ENCODE results near the gene FRMD4A. TPM values are rescaled to one million over a fixed set of nuclear protein-coding genes. Genes with fewer than 3 reads are reported as not detected.

The FRMD4A gene
- total RNA-seq, 1 experiment from 2014 or later = 18.3 TPM

- no peak for TF ChIP-seq EZH2 (IDR thresholded peaks at IDR 0.05; ENCODE audit: low read depth)
- H3K79me2 ChIP-seq (ENCODE audit: low read depth) = no peaks in the 10 kb centered on the region
- POLR2A ChIA-PET (ENCODE audit: unreplicated experiment) = no interaction called here
- BruUV-seq (replicated peaks) = no TSS peak
- intact Hi-C loops (cut with micrococcal nuclease; ENCODE audit: unreplicated experiment) = no loop called here
- no peaks in the 10 kb centered on the region for H3K36me3 ChIP-seq (ENCODE audit: low read depth)
- peak; percentile 10 to 56 for DNase-seq
- no peak overlapping the region for H3K27ac ChIP-seq
- H3K4me2 ChIP-seq = peak overlapping the region; percentile 71
- H3K27me3 ChIP-seq (ENCODE audit: insufficient read depth, low read depth) = no peaks in the 10 kb centered on the region
- peak overlapping the region; percentile 55 for H3K4me3 ChIP-seq
- no peaks in the 10 kb centered on the region for H3F3A ChIP-seq (ENCODE audit: insufficient read depth, low read depth)
- CTCF ChIA-PET = interaction anchor here (0.6 kb wide), 1 partner anchor 78 kb away, joined by 5 read pairs; no protein-coding TSS in a partner anchor
- H3K9me2 ChIP-seq (ENCODE audit: insufficient read depth) = no peaks in the 10 kb centered on the region
- no peaks in the 10 kb centered on the region for H4K20me1 ChIP-seq (ENCODE audit: insufficient read depth)
- H2AFZ ChIP-seq = peak overlapping the region; percentile 80; the same call in 1 of the 2 replicates
- H3K9me3 ChIP-seq (ENCODE audit: insufficient read depth, low read depth) = no peaks in the 10 kb centered on the region
- 0 out of 2 replicates have a peak, but pooled peaks cover 4% of the 10 kb centered on the region for H3K4me1 ChIP-seq (replicated peaks; ENCODE audit: insufficient read depth)
These were observed 177.1 kb downstream of the FRMD4A start for GRCh38 chr10:14153570-14154055.

GRCh38 chr10:14151571-14151970 is 179.2 kb downstream of the FRMD4A start:
- Histone ChIP-seq H3K4me1 (replicated peaks; ENCODE audit: insufficient read depth) (peaks cover 11% of the 10 kb centered on the region), H3F3A (ENCODE audit: insufficient read depth, low read depth) (peaks cover 7% of the 10 kb centered on the region; the same call in 1 of the 2 replicates), H3K4me2 (no peak overlapping the region), H3K27ac (no peak overlapping the region), H3K9me2 (ENCODE audit: insufficient read depth) (no peaks in the 10 kb centered on the region), H3K4me3 (no peak overlapping the region), H3K27me3 (ENCODE audit: insufficient read depth, low read depth) (no peaks in the 10 kb centered on the region), H3K36me3 (ENCODE audit: low read depth) (no peaks in the 10 kb centered on the region), H2AFZ (no peak overlapping the region), H4K20me1 (ENCODE audit: insufficient read depth) (no peaks in the 10 kb centered on the region), H3K79me2 (ENCODE audit: low read depth) (no peaks in the 10 kb centered on the region), H3K9me3 (ENCODE audit: insufficient read depth, low read depth) (no peaks in the 10 kb centered on the region)
- no TSS peak for BruUV-seq (replicated peaks)
- CTCF ChIA-PET = no interaction called here
- no peak for DNase-seq
- TF ChIP-seq EZH2 (IDR thresholded peaks at IDR 0.05; ENCODE audit: low read depth) (no peak), CTCF (conservative IDR thresholded peaks at IDR 0.05) (no peak)
- intact Hi-C loops (cut with micrococcal nuclease; ENCODE audit: unreplicated experiment) = no loop called here
- POLR2A ChIA-PET (ENCODE audit: unreplicated experiment) = no interaction called here

- no peaks in the 10 kb centered on the region for H3K27me3 ChIP-seq (ENCODE audit: insufficient read depth, low read depth)
- POLR2A ChIA-PET (ENCODE audit: unreplicated experiment) = no interaction called here
- no TSS peak for BruUV-seq (replicated peaks)
- H3K27ac ChIP-seq = no peak overlapping the region
- no peaks in the 10 kb centered on the region for H3K36me3 ChIP-seq (ENCODE audit: low read depth)
- intact Hi-C loops (cut with micrococcal nuclease; ENCODE audit: unreplicated experiment) = no loop called here
- no peaks in the 10 kb centered on the region for H4K20me1 ChIP-seq (ENCODE audit: insufficient read depth)
- H3F3A ChIP-seq (ENCODE audit: insufficient read depth, low read depth) = peaks cover 11% of the 10 kb centered on the region; the same call in 1 of the 2 replicates
- H3K4me1 ChIP-seq (replicated peaks; ENCODE audit: insufficient read depth) = peaks cover 22% of the 10 kb centered on the region
- no peak overlapping the region for H3K4me2 ChIP-seq
- CTCF ChIA-PET = no interaction called here
- no peak overlapping the region for H2AFZ ChIP-seq
- TF ChIP-seq CTCF (conservative IDR thresholded peaks at IDR 0.05) (no peak), EZH2 (IDR thresholded peaks at IDR 0.05; ENCODE audit: low read depth) (no peak)
- H3K9me2 ChIP-seq (ENCODE audit: insufficient read depth) = no peaks in the 10 kb centered on the region
- H3K9me3 ChIP-seq (ENCODE audit: insufficient read depth, low read depth) = no peaks in the 10 kb centered on the region
- no peak for DNase-seq
- H3K4me3 ChIP-seq = no peak overlapping the region
- H3K79me2 ChIP-seq (ENCODE audit: low read depth) = no peaks in the 10 kb centered on the region
These were observed 180.2 kb downstream of the FRMD4A start for GRCh38 chr10:14150526-14150925.

- no peaks in the 10 kb centered on the region for H3K36me3 ChIP-seq (ENCODE audit: low read depth)
- ChIA-PET POLR2A (ENCODE audit: unreplicated experiment) (interaction anchor here (0.8 kb wide), 1 partner anchor 13 kb away, joined by 7 read pairs; no protein-coding TSS in a partner anchor), CTCF (no interaction called here)
- intact Hi-C loops (cut with micrococcal nuclease; ENCODE audit: unreplicated experiment) = no loop called here
- peaks cover 11% of the 10 kb centered on the region; the same call in 1 of the 2 replicates for H3F3A ChIP-seq (ENCODE audit: insufficient read depth, low read depth)
- no TSS peak for BruUV-seq (replicated peaks)
- H3K4me2 ChIP-seq = peak overlapping the region; percentile 58
- no peaks in the 10 kb centered on the region for H3K27me3 ChIP-seq (ENCODE audit: insufficient read depth, low read depth)
- no peaks in the 10 kb centered on the region for H3K9me3 ChIP-seq (ENCODE audit: insufficient read depth, low read depth)
- H3K27ac ChIP-seq = peak overlapping the region; percentile 42
- no peak overlapping the region for H2AFZ ChIP-seq
- DNase-seq = peak in 1 of 2 experiments; percentile 47
- H3K4me1 ChIP-seq (replicated peaks; ENCODE audit: insufficient read depth) = peaks cover 18% of the 10 kb centered on the region
- H4K20me1 ChIP-seq (ENCODE audit: insufficient read depth) = no peaks in the 10 kb centered on the region
- H3K9me2 ChIP-seq (ENCODE audit: insufficient read depth) = no peaks in the 10 kb centered on the region
- no peak overlapping the region; the same call in 1 of the 2 replicates for H3K4me3 ChIP-seq
- TF ChIP-seq EZH2 (IDR thresholded peaks at IDR 0.05; ENCODE audit: low read depth) = no peak
- TF ChIP-seq CTCF (conservative IDR thresholded peaks at IDR 0.05) = no peak
- H3K79me2 ChIP-seq (ENCODE audit: low read depth) = no peaks in the 10 kb centered on the region
These were observed 184.2 kb downstream of the FRMD4A start for GRCh38 chr10:14146501-14146900.
